ENCODE measurements around the gene ARHGEF1. TPM values are rescaled to one million over a fixed set of nuclear protein-coding genes. Genes with fewer than 3 reads are reported as not detected.

The ARHGEF1 gene
- total and polyA plus RNA-seq, 11 donors: 22.8 to 89.2 (median 28.0) TPM

GRCh38 chr19:41895745-41896580, 13.0 kb downstream of the ARHGEF1 start:
- H3K27me3 ChIP-seq: no peaks in the 10 kb centered on the region
- TF ChIP-seq CTCF (IDR thresholded peaks at IDR 0.05) (no peak), POLR2A (IDR thresholded peaks at IDR 0.05) (no peak)
- intact Hi-C loops (cut with DNase I): no loop called here
- WGBS, 4 donors: 84 to 93% (median 90%) methylated on average over 11 to 19 of the region's 19 CpGs
- peaks cover 0 to 5% (median 0%) of the 10 kb centered on the region in 12 donors for H3K4me1 ChIP-seq
- H3K36me3 ChIP-seq: peaks cover 0 to 80% (median 71%) of the 10 kb centered on the region in 9 donors
- ATAC-seq: no peak
- H3K9me3 ChIP-seq: no peaks in the 10 kb centered on the region
- H3K27ac ChIP-seq: no peak overlapping the region
- no peak for DNase-seq
- H3K4me3 ChIP-seq: no peak overlapping the region

- ATAC-seq (no peak), DNase-seq (no peak)
- intact Hi-C loops (cut with DNase I): no loop called here
- peaks cover 0 to 5% (median 0%) of the 10 kb centered on the region in 12 donors for H3K4me1 ChIP-seq
- H3K27ac ChIP-seq: no peak overlapping the region
- H3K27me3 ChIP-seq: no peaks in the 10 kb centered on the region
- H3K36me3 ChIP-seq: peaks cover 0 to 81% (median 76%) of the 10 kb centered on the region in 9 donors
- no peak overlapping the region for H3K4me3 ChIP-seq
- H3K9me3 ChIP-seq: no peaks in the 10 kb centered on the region
- 96 to 100% (median 100%) methylated on average over 1 of the region's 1 CpG for WGBS, 4 donors
- no peak for TF ChIP-seq CTCF (IDR thresholded peaks at IDR 0.05)
- no peak for TF ChIP-seq POLR2A (IDR thresholded peaks at IDR 0.05)
These were observed 13.6 kb downstream of the ARHGEF1 start for GRCh38 chr19:41896581-41896942.

DNA sequence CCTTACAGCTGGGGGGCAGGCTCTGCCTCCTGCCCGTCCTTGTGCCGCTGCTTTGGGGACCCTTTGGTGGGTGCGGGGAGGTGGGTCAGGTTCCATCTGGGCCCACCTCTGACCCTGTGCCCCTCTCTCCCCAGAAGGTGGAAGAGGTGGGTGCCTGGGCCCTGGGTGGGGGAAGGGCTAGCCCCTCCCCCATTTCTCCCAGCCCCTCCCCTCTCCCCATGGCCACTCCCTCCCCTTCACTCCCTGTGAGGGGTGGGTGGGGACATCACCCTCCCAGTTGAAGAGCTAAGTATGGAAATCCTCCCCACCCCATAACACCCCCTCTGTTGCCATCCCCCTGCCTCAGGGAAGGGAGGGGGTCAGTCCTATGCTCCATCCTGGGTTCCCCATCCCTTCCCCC, 14.2 kb downstream of the ARHGEF1 start:
- no peak for ATAC-seq
- intact Hi-C loops (cut with DNase I): no loop called here
- WGBS, 4 donors: 92 to 100% (median 97%) methylated on average over 2 to 3 of the region's 3 CpGs

More for the DNA sequence above, 14.2 kb downstream of the ARHGEF1 start:
- no peak for TF ChIP-seq CTCF (IDR thresholded peaks at IDR 0.05)
- no peak for TF ChIP-seq POLR2A (IDR thresholded peaks at IDR 0.05)
- DNase-seq: no peak
- no peaks in the 10 kb centered on the region for H3K27me3 ChIP-seq
- H3K9me3 ChIP-seq: no peaks in the 10 kb centered on the region
- H3K36me3 ChIP-seq: peaks cover 0 to 81% (median 76%) of the 10 kb centered on the region in 9 donors
- no peak overlapping the region for H3K4me3 ChIP-seq
- no peak overlapping the region for H3K27ac ChIP-seq
- peaks cover 0 to 5% (median 0%) of the 10 kb centered on the region in 12 donors for H3K4me1 ChIP-seq

Data from heart left ventricle (tissue), 16 donors.